OCI-LY3 (cell line): ENCODE measurements around the gene OPCML.

Source experiments
- H2AFZ ChIP-seq: fragments of 200-600, 300-600 bp; shearing (Covaris generic); 2 replicates; pipeline ENCODE4 v1.6.0; 2014; ENCODE audit warnings: antibody characterized with exemption, low read depth, low read length
- H3K27ac ChIP-seq: fragments of 200-600, 300-600 bp; sonication (generic); 2 replicates; pipeline ENCODE4 v1.5.1; 2014; ENCODE audit warnings: mild to moderate bottlenecking, low read length, moderate library complexity, mixed read lengths
- H3K27me3 ChIP-seq: fragments of 200-600, 300-600 bp; sonication (generic); 2 replicates; pipeline ENCODE4 v1.6.1; 2014; ENCODE audit warnings: low read depth, low read length, mixed read lengths
- H3K36me3 ChIP-seq: fragments of 200-600, 300-600 bp; sonication (generic); replicated peaks from 2 replicates; pipeline ENCODE3; 2014; ENCODE audit warnings: low read depth, low read length, mixed read lengths
- H3K4me1 ChIP-seq: fragments of 300-600, 200-600 bp; sonication (generic); 2 replicates; pipeline ENCODE4 v1.6.1; 2014; ENCODE audit warnings: low read length, mixed read lengths
- H3K4me2 ChIP-seq: fragments of 200-600, 300-600 bp; sonication (generic); 2 replicates; pipeline ENCODE4 v1.6.1; 2014; ENCODE audit warnings: low read length, mixed read lengths
- H3K4me3 ChIP-seq: fragments of 300-600, 200-600 bp; sonication (generic); 2 replicates; pipeline ENCODE4 v1.5.1; 2014; ENCODE audit warnings: antibody characterized with exemption, mild to moderate bottlenecking, low read length, moderate library complexity
- H3K79me2 ChIP-seq: fragments of 300-600, 200-600 bp; shearing (Covaris generic); 2 replicates; pipeline ENCODE4 v1.6.1; 2014; ENCODE audit warnings: mild to moderate bottlenecking, low read length, mixed read lengths
- H3K9ac ChIP-seq: fragments of 300-600, 200-600 bp; shearing (Covaris generic); 2 replicates; pipeline ENCODE4 v1.6.0; 2014; ENCODE audit warnings: mild to moderate bottlenecking, low read length, moderate library complexity
- H3K9me3 ChIP-seq: fragments of 200-600, 300-600 bp; shearing (Covaris generic); 2 replicates; pipeline ENCODE4 v1.6.1; 2014; ENCODE audit warnings: low read length, mixed read lengths; ENCODE audit not compliant: insufficient read depth
- H4K20me1 ChIP-seq: fragments of 200-600, 300-600 bp; sonication (generic); 2 replicates; pipeline ENCODE4 v1.6.1; 2016; ENCODE audit warnings: low read length, mixed read lengths; ENCODE audit not compliant: insufficient read depth
- CTCF ChIP-seq: fragments of 200-600, 300-600 bp; sonication (generic); IDR thresholded peaks from 2 replicates; pipeline ENCODE4 v1.5.1; 2014; ENCODE audit warnings: antibody characterized with exemption, low read length, low read depth
- EZH2phosphoT487 ChIP-seq: fragments of 200-600 bp; shearing (Covaris generic); IDR thresholded peaks from 2 replicates; pipeline ENCODE4 v1.6.1; 2018; ENCODE audit warnings: antibody characterized with exemption, mixed run types, low read depth

The OPCML gene

GRCh38 chr11:132632641-132633124 is 899.6 kb downstream of the OPCML start:
- Histone ChIP-seq H3K36me3 (no peaks in the 10 kb centered on the region), H3K27me3 (no peaks in the 10 kb centered on the region), H3K4me2 (no peak overlapping the region), H3K9ac (no peak overlapping the region), H3K27ac (no peak overlapping the region), H3K4me1 (no peaks in the 10 kb centered on the region), H3K4me3 (no peak overlapping the region), H4K20me1 (no peaks in the 10 kb centered on the region), H3K9me3 (no peaks in the 10 kb centered on the region), H3K79me2 (no peaks in the 10 kb centered on the region), H2AFZ (no peak overlapping the region)
- TF ChIP-seq CTCF = no peak
- TF ChIP-seq EZH2phosphoT487 = no peak

GRCh38 chr11:132631989-132632388 is 900.3 kb downstream of the OPCML start:
- no peak overlapping the region for H3K4me2 ChIP-seq
- no peaks in the 10 kb centered on the region for H3K79me2 ChIP-seq
- no peaks in the 10 kb centered on the region for H3K27me3 ChIP-seq
- H3K36me3 ChIP-seq = no peaks in the 10 kb centered on the region
- H3K9ac ChIP-seq = no peak overlapping the region
- H3K9me3 ChIP-seq = no peaks in the 10 kb centered on the region
- H3K4me1 ChIP-seq = no peaks in the 10 kb centered on the region
- H2AFZ ChIP-seq = no peak overlapping the region
- TF ChIP-seq CTCF (no peak), EZH2phosphoT487 (no peak)
- no peak overlapping the region for H3K4me3 ChIP-seq
- no peak overlapping the region for H3K27ac ChIP-seq
- no peaks in the 10 kb centered on the region for H4K20me1 ChIP-seq

GRCh38 chr11:132627981-132628380 is 904.3 kb downstream of the OPCML start:
- Histone ChIP-seq H3K9me3 (no peaks in the 10 kb centered on the region), H3K4me1 (no peaks in the 10 kb centered on the region), H3K27me3 (no peaks in the 10 kb centered on the region), H3K4me3 (no peak overlapping the region), H4K20me1 (no peaks in the 10 kb centered on the region), H3K36me3 (no peaks in the 10 kb centered on the region), H3K4me2 (no peak overlapping the region), H2AFZ (no peak overlapping the region), H3K9ac (no peak overlapping the region), H3K79me2 (no peaks in the 10 kb centered on the region), H3K27ac (no peak overlapping the region)
- no peak for TF ChIP-seq CTCF

GRCh38 chr11:132626446-132626845 is 905.9 kb downstream of the OPCML start:
- H2AFZ ChIP-seq = no peak overlapping the region
- no peak overlapping the region for H3K4me2 ChIP-seq
- H3K4me1 ChIP-seq = no peaks in the 10 kb centered on the region
- no peaks in the 10 kb centered on the region for H3K79me2 ChIP-seq
- H3K4me3 ChIP-seq = no peak overlapping the region
- no peaks in the 10 kb centered on the region for H3K36me3 ChIP-seq
- H3K9ac ChIP-seq = no peak overlapping the region
- no peaks in the 10 kb centered on the region for H3K27me3 ChIP-seq
- H3K9me3 ChIP-seq = no peaks in the 10 kb centered on the region
- H4K20me1 ChIP-seq = no peaks in the 10 kb centered on the region
- H3K27ac ChIP-seq = no peak overlapping the region
- no peak for TF ChIP-seq CTCF
- TF ChIP-seq EZH2phosphoT487 = no peak
